ENCODE results near the gene DNAJC16. TPM values are rescaled to one million over a fixed set of nuclear protein-coding genes. Genes with fewer than 3 reads are reported as not detected.
"Not testable (repeated sequence)": the region's sequence is repeated elsewhere in the genome, so short reads cannot be mapped to it uniquely, and the experiment has no call there.

DNAJC16 gene
- total and polyA plus RNA-seq, 7 donors, result 1.2 to 20.5 (median 11.4) TPM

- DNase-seq, result no peak
- no peak overlapping the region for H3K4me3 ChIP-seq
- H3K9me3 ChIP-seq, result no peaks in the 10 kb centered on the region
- TF ChIP-seq POLR2AphosphoS5 (IDR thresholded peaks at IDR 0.05) (no peak), POLR2A (IDR thresholded peaks at IDR 0.05) (no peak), EP300 (IDR thresholded peaks at IDR 0.05) (no peak), CTCF (IDR thresholded peaks at IDR 0.05) (no peak)
- peaks cover 0 to 7% (median 0%) of the 10 kb centered on the region in 4 donors for H3K36me3 ChIP-seq
- no peak overlapping the region for H3K27ac ChIP-seq
- intact Hi-C loops (cut with DNase I), result no loop called here
- WGBS, 2 donors, result 89 to 90% methylated on average over 2 of the region's 2 CpGs
- H3K27me3 ChIP-seq, result no peaks in the 10 kb centered on the region
- H3K4me1 ChIP-seq, result no peaks in the 10 kb centered on the region
Measured at GRCh38 chr1:15483971-15484370, 42.7 kb upstream of the DNAJC16 start.

- H3K36me3 ChIP-seq; intact Hi-C loops (cut with DNase I); H3K4me3 ChIP-seq; H3K9me3 ChIP-seq; DNase-seq; H3K27ac ChIP-seq; H3K4me1 ChIP-seq; H3K27me3 ChIP-seq: not testable (repeated sequence)
- WGBS, 2 donors, result 95% methylated on average over 6 of the region's 6 CpGs
Measured at GRCh38 chr1:15484443-15484842, 42.2 kb upstream of the DNAJC16 start.

GRCh38 chr1:15485636-15486035 lies 41.0 kb upstream of the DNAJC16 start:
- intact Hi-C loops (cut with DNase I), result no loop called here
- no peaks in the 10 kb centered on the region for H3K4me1 ChIP-seq
- WGBS, 2 donors, result 93 to 95% methylated on average over 6 of the region's 6 CpGs
- no peak for DNase-seq
- no peaks in the 10 kb centered on the region for H3K9me3 ChIP-seq
- peaks cover 0 to 10% (median 0%) of the 10 kb centered on the region in 4 donors for H3K36me3 ChIP-seq
- no peak overlapping the region for H3K4me3 ChIP-seq
- H3K27ac ChIP-seq, result no peak overlapping the region
- no peak for TF ChIP-seq POLR2A (IDR thresholded peaks at IDR 0.05)
- TF ChIP-seq POLR2AphosphoS5 (IDR thresholded peaks at IDR 0.05), result no peak
- no peak for TF ChIP-seq EP300 (IDR thresholded peaks at IDR 0.05)
- TF ChIP-seq CTCF (IDR thresholded peaks at IDR 0.05), result no peak
- no peaks in the 10 kb centered on the region for H3K27me3 ChIP-seq

- H3K27ac ChIP-seq; H3K4me3 ChIP-seq; DNase-seq; H3K9me3 ChIP-seq; H3K27me3 ChIP-seq; H3K4me1 ChIP-seq; intact Hi-C loops (cut with DNase I): not testable (repeated sequence)
- peaks cover 0 to 15% (median 0%) of the 10 kb centered on the region in 4 donors for H3K36me3 ChIP-seq
- WGBS, 2 donors, result 97 to 98% methylated on average over 17 of the region's 17 CpGs
Measured at GRCh38 chr1:15486844-15487610, 39.6 kb upstream of the DNAJC16 start.

- H3K4me3 ChIP-seq, result no peak overlapping the region
- H3K36me3 ChIP-seq, result peaks cover 0 to 26% (median 7%) of the 10 kb centered on the region in 4 donors
- no peaks in the 10 kb centered on the region for H3K4me1 ChIP-seq
- DNase-seq, result no peak
- no peak overlapping the region for H3K27ac ChIP-seq
- H3K9me3 ChIP-seq, result no peaks in the 10 kb centered on the region
- H3K27me3 ChIP-seq, result no peaks in the 10 kb centered on the region
- TF ChIP-seq EP300 (IDR thresholded peaks at IDR 0.05) (no peak), CTCF (IDR thresholded peaks at IDR 0.05) (no peak), POLR2A (IDR thresholded peaks at IDR 0.05) (no peak), POLR2AphosphoS5 (IDR thresholded peaks at IDR 0.05) (no peak)
- intact Hi-C loops (cut with DNase I), result no loop called here
- 94 to 95% methylated on average over 3 of the region's 3 CpGs for WGBS, 2 donors
Measured at GRCh38 chr1:15488371-15488770, 38.3 kb upstream of the DNAJC16 start.

All from sigmoid colon (tissue), 7 donors.